CD4-positive, alpha-beta T cell treated with Interferon gamma for 1 hour (primary cell): ENCODE data around the gene FAM193B.

Experiments
- DNase-seq: peaks from one replicate; pipeline ENCODE4 v3.0.0-alpha.2; 2020

FAM193B gene

GRCh38 chr5:177512736-177513380 is 41.5 kb downstream of the FAM193B start:
- DNase-seq, result no peak

DNA sequence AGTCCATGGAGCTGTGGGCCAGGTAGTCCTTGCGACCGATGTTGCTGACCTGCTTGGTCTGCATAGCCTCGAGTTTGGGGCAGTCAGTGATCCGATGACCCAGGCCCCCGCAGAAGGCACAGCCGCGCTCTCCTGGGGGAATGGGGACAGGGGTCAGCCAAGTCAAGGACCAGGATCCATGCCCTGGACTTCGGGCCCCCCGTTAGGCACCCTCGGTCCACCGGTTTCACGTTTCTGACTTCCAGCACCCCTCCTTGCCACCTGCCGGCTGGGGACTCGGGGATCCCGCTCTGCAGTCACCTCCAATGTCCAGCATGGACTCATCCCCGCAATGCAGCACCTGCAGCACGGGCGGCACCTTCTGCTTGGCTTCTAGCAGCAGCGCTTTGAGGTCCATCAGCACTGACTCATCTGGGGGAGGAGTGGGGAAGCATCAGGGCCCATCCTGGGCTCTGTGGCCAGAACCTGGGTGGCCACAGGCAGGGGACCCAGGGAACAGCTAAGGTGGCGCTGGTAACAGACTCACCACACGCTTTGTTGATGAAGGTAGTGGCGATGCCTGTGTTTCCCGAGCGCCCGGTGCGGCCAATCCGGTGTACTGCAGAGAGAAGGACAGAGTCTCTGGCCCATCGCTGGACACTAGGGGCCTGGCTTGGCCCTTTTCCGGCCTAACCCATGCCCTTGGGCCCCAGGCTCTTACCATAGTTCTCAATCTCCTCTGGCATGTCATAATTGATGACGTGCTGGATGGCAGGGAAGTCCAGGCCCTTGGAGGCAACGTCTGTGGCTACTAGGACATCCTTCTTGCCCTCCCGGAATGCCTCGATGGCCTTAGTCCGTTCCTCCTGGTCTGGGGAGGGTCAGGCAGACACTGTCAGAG is 42.3 kb downstream of the FAM193B start:
- DNase-seq, result no peak

DNA sequence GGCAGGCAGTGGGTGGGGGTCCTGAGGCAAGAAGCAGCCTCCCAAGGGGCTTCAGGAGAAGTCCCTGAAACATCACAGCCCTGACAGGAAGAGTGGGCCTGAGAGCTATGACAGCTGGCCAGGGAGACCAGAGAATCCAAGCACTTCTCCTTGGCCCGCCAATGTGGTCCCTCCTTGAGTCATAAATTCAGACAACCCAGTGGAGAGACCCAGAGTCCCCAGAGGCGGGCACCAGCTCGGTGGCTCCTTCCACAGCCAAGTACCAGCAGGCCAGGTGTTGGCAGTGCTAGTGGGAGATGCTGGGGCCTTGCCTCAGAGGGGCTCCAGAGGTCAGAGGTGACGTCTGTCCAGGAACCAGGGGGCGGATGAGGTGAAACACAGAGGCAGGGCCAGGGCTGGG is 43.2 kb downstream of the FAM193B start:
- DNase-seq, result no peak

- peak; percentile 75 for DNase-seq
Observed at GRCh38 chr5:177510567-177511053, 43.8 kb downstream of the FAM193B start.

DNA sequence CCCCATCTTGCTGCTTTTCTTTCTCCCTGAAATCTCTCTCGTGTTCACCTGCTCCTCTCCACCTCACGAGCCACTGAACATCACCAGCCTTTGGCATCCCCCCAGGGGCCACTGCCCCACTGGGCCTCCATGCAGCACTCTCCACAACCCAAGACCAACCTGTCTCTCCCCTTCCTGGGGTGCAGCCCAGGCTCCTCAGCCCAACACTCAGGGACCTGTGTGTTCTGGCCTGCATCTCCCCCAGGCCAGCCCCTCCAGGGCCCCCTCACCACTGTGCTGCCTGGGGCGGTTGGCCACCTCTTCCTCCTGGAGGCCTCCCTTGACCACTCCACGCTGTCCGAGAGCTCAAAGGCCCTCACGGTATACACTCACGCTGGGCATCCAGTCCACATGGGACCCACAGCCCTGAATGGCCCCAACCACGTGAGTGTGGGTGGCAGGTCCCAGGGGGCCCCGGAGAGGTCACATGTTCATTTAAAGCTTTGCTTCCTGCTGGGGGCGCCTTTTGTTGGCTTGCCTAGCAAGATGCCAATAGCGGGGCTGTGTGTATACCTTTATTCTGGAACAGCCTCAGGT is 44.3 kb downstream of the FAM193B start:
- peak; percentile 36 for DNase-seq

GRCh38 chr5:177509381-177509951 is 44.9 kb downstream of the FAM193B start, which contains the start of gene DOK3:
Gene DOK3 (minus strand): TSS chr5:177509826. CDS start chr5:177509540, 286 bp downstream.
- DNase-seq, result peak; percentile 37

- DNase-seq, result no peak
Observed at GRCh38 chr5:177508837-177509236, 45.5 kb downstream of the FAM193B start.

DNA sequence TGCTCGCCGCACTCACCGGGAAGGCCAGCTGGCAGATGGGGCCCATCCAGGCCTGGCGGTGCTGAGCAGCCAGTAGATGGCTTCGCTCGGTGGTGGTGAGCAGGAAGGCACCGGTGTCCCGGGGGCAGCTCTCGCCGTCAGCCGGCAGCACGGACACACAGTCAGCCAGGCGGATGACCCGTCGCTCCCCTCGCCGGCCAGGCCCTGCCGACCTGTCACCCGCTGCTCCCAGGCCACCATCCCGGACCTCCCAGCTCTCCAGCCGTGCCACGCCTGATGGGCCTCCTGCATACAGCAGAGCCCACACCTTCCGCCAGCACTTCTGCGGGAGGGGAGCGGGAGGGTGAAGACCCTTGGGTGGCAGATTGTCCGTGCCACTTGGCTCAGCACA is 46.1 kb downstream of the FAM193B start:
- no peak for DNase-seq

DNA sequence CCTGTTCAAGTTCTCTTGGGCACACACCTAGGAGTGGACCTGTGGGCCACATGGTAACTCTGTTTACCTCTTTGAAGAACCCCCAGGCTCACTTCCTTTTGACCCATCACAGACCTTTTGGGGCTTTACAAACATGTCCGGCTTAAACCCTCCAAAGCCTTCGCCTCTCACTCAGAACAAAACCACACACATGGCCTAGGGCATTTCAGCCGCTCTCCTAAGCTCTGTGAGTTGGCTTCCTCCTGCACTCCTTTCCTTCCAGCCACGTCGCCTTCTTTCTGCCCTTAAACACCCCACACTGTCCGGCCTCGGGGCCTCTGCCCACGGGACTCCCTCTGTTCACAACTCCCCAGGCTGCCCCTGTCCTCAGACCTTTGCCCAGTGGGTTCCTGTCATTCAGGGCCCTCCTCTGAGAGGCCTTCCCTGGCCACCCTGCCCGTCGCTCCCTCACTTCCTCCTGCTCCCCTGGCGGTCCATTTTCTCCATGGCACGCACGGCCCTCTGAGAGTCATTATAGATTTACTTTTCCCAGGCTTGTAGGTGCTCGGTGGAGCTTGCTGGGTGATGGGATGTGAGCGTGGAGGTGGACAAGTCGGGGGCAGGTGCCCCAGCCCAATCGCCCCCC is 46.7 kb downstream of the FAM193B start:
- no peak for DNase-seq

DNA sequence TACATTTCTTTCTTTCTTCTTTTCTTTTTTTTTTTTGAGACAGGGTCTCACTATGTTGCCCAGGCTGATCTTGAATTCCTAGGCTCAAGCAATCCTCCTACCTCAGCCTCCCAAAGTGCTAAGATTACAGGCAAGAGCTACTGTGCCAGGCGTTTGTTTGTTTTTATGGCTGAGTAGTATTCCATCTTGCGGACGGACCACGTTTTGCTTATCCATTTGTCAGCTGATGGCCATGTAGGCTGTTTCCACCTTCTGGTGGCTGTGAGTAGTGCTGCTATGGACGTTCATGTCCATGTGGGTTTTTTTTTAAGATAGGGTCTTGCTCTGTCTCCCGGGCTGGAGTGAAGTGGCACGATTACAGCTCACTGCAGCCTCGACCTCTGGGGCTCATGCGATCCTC is 47.2 kb downstream of the FAM193B start:
- no peak for DNase-seq

DNA sequence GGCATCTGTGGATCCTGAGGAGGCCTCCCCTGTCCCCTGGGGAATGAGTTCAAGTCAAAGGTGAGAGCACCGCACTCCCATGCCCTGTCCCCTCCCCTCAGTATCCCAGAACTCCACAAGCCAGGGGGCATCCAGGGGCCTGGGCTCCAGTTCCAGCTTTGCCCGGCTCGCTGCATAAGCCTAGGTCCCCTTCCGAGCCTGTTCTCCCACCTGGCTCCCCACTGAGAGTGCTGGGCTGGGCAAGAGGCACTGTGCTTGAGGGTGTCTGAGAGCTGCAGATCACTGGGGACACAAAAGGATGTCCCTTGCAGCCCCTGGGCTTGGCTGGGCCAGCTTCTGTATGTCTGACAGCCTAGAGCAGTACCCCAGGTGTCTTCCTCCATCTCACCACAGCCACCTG is 49.3 kb downstream of the FAM193B start:
- no peak for DNase-seq

DNA sequence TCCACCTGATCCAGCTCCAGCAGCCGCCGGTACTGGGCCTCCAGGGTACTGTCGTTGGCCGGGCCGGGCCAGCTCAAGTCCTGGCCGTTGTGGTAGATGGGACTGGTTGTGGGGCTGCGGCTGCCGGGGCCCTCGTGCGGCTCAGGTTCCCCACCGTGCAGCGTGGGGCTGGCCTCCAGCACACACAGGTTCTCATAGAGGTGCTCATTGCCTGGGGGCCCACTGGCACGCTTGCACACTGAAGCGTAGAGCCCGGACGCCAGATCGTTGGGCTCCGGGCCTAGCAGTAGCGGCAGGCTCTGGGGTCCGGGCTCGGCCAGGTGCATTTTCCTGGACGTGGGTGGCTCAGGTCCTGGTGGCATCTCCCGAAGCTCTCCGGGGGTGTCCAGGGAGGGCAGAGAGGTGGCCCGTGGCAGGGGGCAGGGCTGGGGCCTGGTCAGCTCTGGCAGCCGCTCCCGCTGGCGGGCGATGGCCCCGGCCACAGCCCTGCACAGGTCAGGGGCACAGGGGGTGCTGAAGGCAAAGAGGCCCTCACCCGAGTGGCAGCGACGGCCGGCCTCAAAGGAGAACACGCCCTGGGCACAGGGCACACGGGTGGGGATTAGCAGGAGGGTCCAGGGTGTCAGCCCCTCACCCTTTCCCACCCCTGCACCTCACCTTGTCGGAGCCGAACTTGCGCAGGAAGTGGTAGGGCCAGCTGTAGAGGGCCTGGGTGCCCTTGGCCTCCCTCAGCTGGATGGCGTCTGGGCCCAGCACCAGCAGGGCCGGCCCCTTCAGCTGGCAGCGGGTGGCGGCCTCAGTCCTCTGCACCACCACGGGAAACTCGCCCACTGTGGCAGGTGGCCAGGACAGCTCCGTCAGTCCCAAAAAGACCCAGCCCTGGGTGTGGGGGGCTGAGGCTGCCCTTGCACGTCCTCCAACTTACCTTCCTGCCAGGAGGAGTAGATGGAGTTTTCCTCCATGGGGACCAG is 50.0 kb downstream of the FAM193B start:
- no peak for DNase-seq

DNA sequence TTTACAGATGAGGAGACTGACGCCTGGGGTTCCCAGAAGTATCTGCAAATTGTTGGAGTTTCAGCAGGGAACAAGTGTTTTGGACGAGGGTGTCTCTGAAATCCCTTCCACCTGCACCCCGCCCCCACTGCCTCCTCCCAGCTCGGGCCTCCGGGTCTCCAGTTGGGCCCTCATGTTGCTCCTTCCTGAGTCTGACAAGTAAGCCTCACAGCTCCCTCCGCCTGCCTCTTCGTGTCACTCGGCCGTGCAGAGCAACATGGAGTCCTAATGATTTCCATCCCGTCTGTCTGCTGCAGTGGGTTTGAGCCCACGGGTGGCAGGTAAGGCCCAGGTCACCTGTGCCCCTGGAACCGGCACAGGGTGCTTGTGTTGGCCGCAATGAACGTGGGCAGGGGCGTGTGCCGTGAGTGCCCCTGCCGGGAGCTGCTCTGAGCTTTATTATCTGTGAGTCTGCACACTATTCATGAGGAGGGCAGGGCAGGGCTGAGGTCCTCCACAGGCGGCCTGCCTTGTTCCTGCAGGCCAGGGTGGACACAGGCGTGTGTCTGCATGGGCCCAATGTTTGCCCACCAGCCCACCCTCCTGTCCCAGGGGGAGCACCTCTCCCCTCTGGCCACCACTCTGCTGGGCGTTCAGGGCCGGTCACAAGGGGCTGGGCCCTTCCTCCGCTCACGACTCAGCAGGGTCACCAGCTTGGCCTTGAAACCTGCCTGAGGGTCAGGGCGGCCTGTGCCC is 50.8 kb downstream of the FAM193B start:
- no peak for DNase-seq

DNA sequence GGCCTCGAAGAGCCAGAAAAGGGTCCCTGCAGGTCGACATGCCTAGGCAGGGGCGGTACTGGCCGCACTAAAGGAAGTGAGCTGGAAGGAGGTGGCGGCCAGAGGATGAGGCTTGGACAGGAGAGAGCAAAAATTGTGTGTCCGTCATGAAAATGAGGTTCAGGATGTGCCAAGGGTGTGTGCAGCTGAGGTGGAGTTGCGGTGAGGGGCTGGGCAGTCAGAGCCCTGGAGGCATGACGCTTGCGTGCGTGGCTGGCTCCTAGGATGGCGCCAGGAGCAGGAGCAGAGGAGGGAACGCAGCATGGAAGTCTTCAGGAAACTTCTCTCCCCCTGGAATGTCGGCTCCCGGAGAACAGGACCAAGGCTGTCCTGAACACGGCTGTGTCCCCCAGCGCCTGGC is 51.5 kb downstream of the FAM193B start:
- no peak for DNase-seq

DNA sequence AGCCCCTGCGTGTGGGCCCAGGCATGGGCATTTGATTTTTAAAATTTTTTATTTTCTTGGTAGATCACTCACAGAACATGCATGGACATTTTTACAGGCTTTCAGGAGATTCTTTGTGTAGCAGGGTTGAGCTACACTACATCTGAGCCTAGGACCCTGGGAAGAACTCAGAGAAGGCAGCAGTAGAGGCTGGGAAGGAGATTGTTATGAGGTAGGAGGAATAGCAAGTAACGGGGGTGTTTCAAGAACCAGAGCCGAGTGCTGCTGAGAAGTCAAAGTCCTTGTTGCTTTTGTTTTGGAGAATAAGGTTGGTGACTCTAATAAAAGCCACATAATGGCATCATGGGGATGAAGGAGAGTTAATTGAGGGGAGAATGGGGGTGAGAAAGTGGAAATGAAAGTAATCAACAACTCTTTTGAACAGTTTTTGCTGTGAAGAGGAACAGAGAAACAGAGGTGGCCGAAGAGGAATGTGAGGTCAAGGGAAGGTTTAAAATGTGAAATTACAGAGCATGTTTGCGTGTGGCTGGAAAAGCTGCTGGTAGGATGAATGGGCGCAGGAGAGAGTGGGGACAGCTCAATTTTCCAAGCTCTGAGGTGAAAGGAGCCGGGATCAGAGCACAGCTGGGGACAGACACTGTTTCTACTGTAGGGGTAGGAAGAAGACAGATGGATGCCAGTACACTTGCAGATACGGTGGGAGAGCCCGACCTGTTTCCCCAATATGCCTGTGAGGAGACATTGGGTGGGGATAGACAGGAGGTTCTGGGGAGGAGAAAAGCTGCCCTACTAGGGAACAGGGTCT is 52.3 kb downstream of the FAM193B start:
- no peak for DNase-seq

DNA sequence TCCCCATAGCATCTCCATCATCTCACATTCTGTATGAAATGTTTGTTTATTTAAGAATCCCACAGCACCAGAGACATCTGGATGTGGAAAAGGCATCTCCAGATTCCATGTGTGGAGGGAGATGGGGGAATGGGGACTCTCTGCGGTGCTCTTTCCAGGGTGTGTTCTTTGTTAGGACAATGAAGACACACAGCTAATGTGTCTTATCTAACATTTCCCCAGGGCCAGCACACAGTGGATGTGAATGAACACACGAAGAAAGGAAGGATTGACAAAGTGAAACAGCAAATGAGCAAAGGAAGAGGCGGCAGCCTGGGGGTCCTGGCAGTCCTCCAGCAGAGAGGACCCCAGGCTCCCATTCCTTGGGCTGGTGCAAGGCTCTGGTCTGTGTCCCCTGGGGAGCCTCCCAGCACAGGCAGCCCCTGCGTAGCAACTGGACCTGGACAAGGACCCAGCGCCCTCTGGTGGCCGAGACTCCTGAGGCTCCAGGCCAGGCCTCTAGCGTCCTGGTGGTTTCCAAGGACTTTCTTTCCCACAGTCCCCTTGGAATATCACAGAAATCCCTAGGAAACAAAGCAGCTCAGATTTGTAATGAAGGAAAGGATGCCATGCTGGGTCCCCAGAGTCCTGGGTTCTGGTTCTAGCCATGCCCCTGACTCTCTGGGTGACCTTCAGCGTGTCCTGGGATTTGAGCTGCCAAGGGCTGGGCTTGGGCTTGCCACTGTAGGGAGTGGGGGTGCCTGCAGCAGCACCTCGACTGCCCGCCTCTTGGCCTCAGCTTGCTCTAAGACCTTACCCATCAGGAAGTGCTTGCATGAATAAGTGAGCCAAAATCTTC is 53.5 kb downstream of the FAM193B start:
- peak; percentile 78 for DNase-seq

DNA sequence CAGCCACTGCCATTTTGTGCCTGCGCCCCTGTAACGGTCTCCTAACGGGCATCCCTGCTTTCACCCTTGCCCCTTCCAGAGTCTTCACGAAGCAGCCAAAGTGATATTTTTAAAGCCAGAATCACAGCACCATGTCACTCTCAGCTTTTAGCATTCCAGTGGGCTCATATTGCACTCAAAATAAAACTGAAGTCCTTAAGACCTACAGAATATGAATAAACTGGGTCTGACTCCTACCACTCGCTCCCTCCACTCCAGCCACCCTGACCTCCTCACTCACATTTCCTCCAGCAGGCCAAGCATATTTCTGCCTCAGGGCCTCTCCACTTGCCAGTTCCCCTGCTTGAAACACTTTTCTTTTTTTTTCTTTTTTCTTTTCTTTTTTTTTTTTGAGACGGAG is 54.5 kb downstream of the FAM193B start:
- no peak for DNase-seq

DNA sequence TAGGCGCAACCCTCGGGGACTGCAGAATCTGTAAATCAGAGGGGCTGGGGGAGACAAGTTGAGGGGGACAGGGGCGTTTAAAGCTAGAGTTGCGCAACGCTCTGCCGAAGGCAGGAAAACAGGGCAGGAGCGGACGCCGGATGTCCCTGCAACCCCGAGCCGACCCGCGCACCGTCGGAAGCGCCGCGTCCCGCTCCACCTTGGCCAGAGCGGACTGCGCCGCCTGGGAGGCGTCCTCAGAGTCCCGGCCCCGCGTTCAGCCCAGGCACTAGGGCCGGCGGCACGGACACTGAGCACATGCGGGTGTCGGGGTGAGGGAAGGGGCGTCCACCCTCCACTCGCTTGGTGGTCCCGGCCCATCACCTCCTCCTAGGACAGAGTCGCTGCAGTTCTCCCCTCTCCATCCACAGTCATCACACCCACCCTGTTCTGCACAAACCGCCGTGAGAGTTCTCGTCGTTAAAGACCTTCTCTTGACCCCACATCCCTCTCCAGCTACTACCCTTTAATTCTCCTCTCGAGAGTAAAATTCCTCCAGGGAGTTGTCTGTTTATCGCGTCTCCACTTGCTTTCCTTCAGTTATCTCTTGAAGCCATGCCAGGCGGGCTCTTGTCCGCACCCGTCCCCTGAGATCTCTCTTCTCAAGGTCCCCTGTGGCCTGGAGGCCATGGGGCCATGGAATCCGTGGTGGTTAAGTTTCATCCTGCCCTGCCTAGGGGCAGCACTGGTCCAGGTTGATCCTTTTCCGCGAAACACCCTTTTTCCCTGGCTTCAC is 56.2 kb downstream of the FAM193B start:
- DNase-seq, result no peak
